AG10803 (cell line): ENCODE data around the gene CSNK2A1.

Experiments
- DNase-seq: peaks from one replicate; pipeline ENCODE4 v3.0.0; 2010; ENCODE audit warnings: low read depth
- H3K4me3 ChIP-seq: 2 replicates; pipeline ENCODE4 v1.5.1; 2011; ENCODE audit warnings: mild to moderate bottlenecking, low read length, control low read depth
- TF ChIP-seq, protein P1 (sequence below): conservative IDR thresholded peaks from 2 replicates; pipeline ENCODE4 v1.5.1; 2011; ENCODE audit warnings: mild to moderate bottlenecking, low read length, control low read depth, inconsistent platforms

CSNK2A1 gene

GRCh38 chr20:550611-551010 is 7.0 kb upstream of the CSNK2A1 start:
- no peak for DNase-seq
- no peak overlapping the region for H3K4me3 ChIP-seq
- TF ChIP-seq, protein P1, sequence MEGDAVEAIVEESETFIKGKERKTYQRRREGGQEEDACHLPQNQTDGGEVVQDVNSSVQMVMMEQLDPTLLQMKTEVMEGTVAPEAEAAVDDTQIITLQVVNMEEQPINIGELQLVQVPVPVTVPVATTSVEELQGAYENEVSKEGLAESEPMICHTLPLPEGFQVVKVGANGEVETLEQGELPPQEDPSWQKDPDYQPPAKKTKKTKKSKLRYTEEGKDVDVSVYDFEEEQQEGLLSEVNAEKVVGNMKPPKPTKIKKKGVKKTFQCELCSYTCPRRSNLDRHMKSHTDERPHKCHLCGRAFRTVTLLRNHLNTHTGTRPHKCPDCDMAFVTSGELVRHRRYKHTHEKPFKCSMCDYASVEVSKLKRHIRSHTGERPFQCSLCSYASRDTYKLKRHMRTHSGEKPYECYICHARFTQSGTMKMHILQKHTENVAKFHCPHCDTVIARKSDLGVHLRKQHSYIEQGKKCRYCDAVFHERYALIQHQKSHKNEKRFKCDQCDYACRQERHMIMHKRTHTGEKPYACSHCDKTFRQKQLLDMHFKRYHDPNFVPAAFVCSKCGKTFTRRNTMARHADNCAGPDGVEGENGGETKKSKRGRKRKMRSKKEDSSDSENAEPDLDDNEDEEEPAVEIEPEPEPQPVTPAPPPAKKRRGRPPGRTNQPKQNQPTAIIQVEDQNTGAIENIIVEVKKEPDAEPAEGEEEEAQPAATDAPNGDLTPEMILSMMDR, result no peak

DNA sequence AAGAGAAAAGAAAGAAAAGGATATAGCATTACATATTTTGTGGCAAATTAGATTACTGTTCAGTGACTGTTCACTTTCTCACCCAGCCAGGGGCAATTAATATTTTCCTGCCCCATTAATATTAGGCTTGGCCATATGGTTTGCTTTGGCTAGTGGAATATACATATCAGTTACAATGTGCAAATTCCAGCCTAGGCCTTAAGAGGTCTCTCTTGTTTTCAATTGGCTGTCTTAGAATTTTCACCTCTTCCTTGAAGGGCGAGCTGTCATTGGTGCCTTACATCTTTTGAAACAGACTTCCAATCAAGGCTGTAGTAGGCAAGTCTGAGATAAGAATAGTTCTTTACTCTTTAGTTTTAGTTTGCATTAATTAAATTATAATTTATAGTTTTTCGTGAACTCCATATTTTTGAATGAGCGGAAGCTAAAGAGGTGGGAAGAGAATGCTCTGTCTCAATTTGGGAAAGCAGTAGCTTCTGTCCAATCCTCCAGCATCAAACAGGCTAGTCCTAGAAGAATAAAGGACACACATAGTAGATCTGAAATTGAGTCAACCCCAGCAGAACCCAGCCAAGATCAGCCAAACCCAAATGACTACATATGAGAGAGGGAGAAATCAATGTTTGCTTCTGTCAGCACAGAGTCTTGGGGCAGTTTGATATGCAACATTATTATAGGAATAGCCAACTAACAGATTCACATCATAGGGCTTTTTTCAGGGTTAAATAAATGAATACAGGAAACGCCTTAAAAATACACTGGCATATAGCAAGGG is 6.3 kb upstream of the CSNK2A1 start:
- H3K4me3 ChIP-seq, result no peak overlapping the region
- TF ChIP-seq, protein P1, result no peak
- DNase-seq, result no peak

DNA sequence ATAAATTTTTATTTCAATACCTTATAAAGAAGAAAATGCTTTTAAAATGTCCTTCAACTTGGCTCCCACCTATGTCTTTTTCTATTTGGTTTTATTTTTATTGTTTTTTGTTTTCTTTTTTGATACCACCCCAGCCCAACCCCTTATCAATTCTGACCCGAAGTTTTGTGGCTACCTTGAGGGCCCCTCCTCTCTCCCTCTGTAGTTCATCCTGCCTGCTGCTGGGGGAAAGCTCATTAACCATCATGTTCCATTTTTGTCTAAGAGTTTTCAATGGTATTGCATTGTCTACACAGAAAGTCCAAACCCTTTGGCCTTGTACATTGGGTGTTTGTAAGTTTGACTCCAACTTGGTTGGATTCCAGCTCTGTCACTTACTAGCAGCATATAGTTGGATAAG is 5.3 kb upstream of the CSNK2A1 start:
- DNase-seq, result no peak
- TF ChIP-seq, protein P1, result no peak
- no peak overlapping the region for H3K4me3 ChIP-seq

DNA sequence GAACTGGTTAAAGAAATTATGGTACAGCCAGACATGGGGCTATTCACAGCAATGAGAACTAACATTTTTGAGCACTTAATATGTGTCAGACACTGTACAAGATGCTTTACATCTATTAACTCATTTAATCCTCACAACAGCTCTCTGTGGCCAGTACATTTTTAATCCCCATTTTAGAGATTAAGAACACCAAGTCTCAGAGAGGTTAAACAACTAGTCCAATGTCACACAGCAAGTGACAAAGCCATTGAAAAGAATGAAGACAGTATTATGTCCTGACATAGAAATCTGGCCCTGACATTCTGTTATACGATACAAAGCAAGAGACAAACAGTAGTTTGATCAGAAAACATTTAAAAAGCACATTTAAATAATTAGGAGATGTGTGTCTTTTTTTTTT is 3.8 kb upstream of the CSNK2A1 start:
- no peak for DNase-seq
- no peak overlapping the region for H3K4me3 ChIP-seq
- TF ChIP-seq, protein P1, result no peak

DNA sequence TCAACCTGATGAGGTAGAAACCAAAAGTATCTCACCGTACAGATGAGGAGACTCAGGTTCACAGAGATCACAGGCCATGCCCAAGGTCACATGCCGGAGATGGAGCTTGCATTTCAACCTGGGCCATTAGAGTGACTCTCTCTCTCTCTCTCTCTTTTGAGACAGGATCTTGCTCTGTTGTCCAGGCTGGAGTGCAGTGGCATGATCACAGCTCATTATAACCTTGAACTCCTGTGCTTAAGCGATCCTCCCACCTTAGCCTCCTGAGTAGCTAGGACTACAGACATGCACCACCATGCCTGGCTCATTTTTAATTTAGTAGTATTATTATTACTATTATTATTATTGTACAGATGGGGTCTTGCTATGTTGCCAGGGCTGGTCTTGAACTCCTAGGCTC is 2.8 kb upstream of the CSNK2A1 start:
- TF ChIP-seq, protein P1, result no peak
- H3K4me3 ChIP-seq, result no peak overlapping the region
- no peak for DNase-seq

DNA sequence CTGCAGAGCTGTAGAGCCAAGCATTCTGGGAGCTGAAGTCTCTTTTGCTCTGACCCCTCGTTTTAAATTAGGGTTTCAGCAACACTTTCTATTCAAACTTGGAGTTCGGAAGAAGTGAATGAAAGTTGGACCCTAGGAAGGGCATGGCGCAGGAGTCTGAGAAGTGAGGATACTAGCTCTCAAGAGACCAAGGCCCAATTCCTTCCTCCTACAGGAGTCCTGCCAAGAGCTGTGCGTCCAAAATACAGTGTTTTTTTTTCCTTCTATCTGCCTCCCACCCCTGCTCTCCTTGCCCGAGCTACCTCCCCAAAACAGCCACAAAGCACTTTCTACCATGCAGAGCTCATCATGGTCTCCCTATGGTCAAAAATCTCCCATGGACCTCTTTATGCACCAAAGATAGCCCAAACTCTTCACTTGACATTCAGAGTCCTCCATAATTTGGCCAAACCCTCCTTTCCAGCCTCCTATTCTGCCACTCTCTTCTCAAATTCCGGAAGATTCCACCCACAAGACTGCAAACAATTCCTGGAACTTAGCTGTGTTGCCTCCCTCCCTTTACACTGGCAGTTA is 649 bp upstream of the CSNK2A1 start:
- DNase-seq, result no peak
- TF ChIP-seq, protein P1, result no peak
- no peak overlapping the region for H3K4me3 ChIP-seq

DNA sequence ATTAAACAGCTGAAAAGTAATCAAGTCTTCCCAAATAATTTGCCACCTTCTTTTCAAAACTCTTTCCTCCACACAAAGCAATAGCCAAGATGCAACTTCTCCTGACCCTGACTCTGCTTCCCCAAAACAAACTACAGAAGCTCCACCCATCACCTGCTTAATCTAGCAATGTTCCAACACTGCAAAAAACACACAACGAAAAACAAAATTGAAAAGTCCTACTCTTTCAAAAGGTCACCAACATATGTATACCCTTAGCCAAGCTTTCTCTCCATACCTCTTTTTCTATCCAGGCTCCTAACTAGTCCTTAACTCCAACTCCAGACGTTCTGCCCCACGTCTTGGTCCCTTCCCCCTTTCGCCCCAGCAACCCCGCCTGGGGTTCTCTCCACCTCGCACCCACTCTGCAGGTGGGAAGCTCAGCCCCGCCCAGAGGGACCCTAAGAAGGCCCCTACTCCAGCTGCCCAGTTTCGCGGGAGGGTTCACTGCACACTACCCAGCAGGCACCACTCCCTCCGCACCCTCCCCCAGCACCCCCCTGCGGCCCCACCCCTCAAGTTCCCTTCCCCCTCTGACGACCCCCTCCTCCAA is 717 bp downstream of the CSNK2A1 start:
- no peak for DNase-seq
- TF ChIP-seq, protein P1, result no peak
- H3K4me3 ChIP-seq, result peak overlapping the region; percentile 73
